DND-41 (cell line): ENCODE data around the gene JARID2.

Experiments
- ATAC-seq: fragments of 200-7000 bp; cut with Tn5 transposase; 3 replicates; pipeline ENCODE4 v1.9.1; 2021; ENCODE audit warnings: low read depth; ENCODE audit not compliant: insufficient read depth
- DNase-seq: peaks from one replicate; pipeline ENCODE4 v3.0.0-alpha.2; 2020
- H2AFZ ChIP-seq: 2 replicates; pipeline ENCODE4 v1.6.0; 2012; ENCODE audit warnings: low read depth, low read length
- H3K27ac ChIP-seq: 2 replicates; pipeline ENCODE4 v1.5.1; 2012; ENCODE audit warnings: low read length, inconsistent platforms
- H3K27me3 ChIP-seq: fragments of 200-600 bp; sonication (generic); 2 replicates; pipeline ENCODE4 v1.6.0; 2012; ENCODE audit warnings: low read length, mild to moderate bottlenecking, inconsistent platforms; ENCODE audit not compliant: insufficient read depth, poor library complexity
- H3K36me3 ChIP-seq: 2 replicates; pipeline ENCODE4 v1.5.1; 2012; ENCODE audit warnings: low read length, inconsistent platforms; ENCODE audit not compliant: insufficient read depth
- H3K4me1 ChIP-seq: 2 replicates; pipeline ENCODE4 v1.5.1; 2012; ENCODE audit warnings: mild to moderate bottlenecking, low read length; ENCODE audit not compliant: insufficient read depth
- H3K4me2 ChIP-seq: 2 replicates; pipeline ENCODE4 v1.6.0; 2012; ENCODE audit warnings: mild to moderate bottlenecking, moderate library complexity, low read length, inconsistent platforms; ENCODE audit not compliant: insufficient read depth
- H3K4me3 ChIP-seq, 2 experiments: fragments of 200-600 bp in 1 of 2; shearing (Covaris generic) in 1 of 2; 2 replicates each; pipeline ENCODE4 v1.5.1; 2012 to 2016; ENCODE audit warnings: inconsistent platforms in 2 of 2, low read length in 2 of 2, mild to moderate bottlenecking in 2 of 2, low read depth in 1 of 2, moderate library complexity in 1 of 2
- H3K79me2 ChIP-seq: 2 replicates; pipeline ENCODE4 v1.6.0; 2012; ENCODE audit warnings: low read length, inconsistent platforms; ENCODE audit not compliant: insufficient read depth
- H3K9ac ChIP-seq: 2 replicates; pipeline ENCODE4 v1.6.0; 2012; ENCODE audit warnings: low read depth, mild to moderate bottlenecking, inconsistent platforms, low read length, moderate library complexity
- H3K9me3 ChIP-seq: 2 replicates; pipeline ENCODE4 v1.5.1; 2012; ENCODE audit warnings: low read length, moderate library complexity, mild to moderate bottlenecking, inconsistent platforms; ENCODE audit not compliant: insufficient read depth, severe bottlenecking
- H4K20me1 ChIP-seq: 2 replicates; pipeline ENCODE4 v1.6.0; 2012; ENCODE audit warnings: low read length; ENCODE audit not compliant: insufficient read depth
- EZH2 ChIP-seq: IDR thresholded peaks from 3 replicates; pipeline ENCODE4 v1.6.1; 2012; ENCODE audit warnings: borderline replicate concordance, low read depth, mild to moderate bottlenecking, moderate library complexity, low read length, inconsistent platforms; ENCODE audit not compliant: severe bottlenecking
- TF ChIP-seq, protein P1 (sequence below): IDR thresholded peaks from 2 replicates; pipeline ENCODE4 v1.5.1; 2012; ENCODE audit warnings: borderline replicate concordance, low read length, moderate library complexity, mild to moderate bottlenecking; ENCODE audit not compliant: poor library complexity, severe bottlenecking; ENCODE audit errors: extremely low read depth

The JARID2 gene

DNA sequence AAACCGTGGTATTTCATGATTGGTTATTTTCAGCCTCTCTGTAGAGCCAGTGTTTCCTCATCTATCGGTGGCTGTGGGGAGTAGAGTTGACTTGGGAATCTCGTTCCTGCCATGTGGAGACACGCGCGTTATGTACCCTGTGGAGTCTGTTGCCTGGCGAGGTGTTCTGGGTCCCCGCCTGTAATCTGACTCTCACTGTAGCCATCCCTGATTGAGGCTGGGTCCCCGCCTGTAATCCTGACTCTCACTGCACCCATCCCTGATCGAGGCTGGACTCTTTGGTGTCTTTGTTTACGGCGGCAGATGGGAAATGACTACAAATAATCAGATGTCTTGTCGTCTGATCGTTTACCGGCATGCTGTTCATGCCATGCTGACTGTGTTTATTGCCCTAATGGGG lies 263.1 kb downstream of the JARID2 start:
- H3K27ac ChIP-seq = no peak overlapping the region
- no peak overlapping the region for H3K9ac ChIP-seq
- H3K36me3 ChIP-seq = peaks cover 94% of the 10 kb centered on the region
- H4K20me1 ChIP-seq = peaks cover 18% of the 10 kb centered on the region
- DNase-seq (no peak), ATAC-seq (no peak)
- H3K4me3 ChIP-seq = no peak overlapping the region
- H3K4me1 ChIP-seq = no peaks in the 10 kb centered on the region
- TF ChIP-seq, protein P1, sequence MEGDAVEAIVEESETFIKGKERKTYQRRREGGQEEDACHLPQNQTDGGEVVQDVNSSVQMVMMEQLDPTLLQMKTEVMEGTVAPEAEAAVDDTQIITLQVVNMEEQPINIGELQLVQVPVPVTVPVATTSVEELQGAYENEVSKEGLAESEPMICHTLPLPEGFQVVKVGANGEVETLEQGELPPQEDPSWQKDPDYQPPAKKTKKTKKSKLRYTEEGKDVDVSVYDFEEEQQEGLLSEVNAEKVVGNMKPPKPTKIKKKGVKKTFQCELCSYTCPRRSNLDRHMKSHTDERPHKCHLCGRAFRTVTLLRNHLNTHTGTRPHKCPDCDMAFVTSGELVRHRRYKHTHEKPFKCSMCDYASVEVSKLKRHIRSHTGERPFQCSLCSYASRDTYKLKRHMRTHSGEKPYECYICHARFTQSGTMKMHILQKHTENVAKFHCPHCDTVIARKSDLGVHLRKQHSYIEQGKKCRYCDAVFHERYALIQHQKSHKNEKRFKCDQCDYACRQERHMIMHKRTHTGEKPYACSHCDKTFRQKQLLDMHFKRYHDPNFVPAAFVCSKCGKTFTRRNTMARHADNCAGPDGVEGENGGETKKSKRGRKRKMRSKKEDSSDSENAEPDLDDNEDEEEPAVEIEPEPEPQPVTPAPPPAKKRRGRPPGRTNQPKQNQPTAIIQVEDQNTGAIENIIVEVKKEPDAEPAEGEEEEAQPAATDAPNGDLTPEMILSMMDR = no peak
- H2AFZ ChIP-seq = no peak overlapping the region
- no peaks in the 10 kb centered on the region for H3K27me3 ChIP-seq
- H3K79me2 ChIP-seq = no peaks in the 10 kb centered on the region
- H3K9me3 ChIP-seq = no peaks in the 10 kb centered on the region
- no peak overlapping the region for H3K4me2 ChIP-seq

DNA sequence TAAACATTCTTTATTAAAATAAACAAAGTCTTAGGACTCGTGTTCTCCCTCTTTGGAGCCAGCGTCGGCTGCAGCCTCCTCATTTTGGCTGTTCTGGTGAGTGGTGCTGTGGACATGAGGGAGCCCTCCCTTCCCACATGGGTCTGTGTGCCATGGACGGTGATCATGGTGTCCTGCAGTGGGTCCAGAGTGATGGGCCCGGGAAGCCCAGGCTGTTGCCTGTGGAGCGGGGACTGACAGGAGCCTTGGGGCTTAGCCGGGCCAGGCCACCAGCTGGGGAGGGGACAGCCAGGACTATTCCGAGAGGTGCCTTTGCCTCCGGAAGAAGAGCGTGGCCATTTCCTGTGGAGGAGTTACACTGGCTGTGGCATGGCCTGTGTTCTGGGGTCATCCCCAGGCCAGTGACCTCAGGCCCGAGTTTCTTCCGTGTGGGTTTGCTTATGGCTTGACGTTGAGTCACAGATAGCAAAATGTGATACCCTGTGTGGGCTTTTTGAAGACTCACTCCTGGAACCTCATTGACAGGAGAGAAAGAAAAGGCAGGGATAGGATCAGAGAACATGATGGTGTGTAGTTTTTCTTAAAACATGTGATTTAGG lies 263.6 kb downstream of the JARID2 start:
- peaks cover 95% of the 10 kb centered on the region for H3K36me3 ChIP-seq
- H3K4me2 ChIP-seq = no peak overlapping the region
- no peaks in the 10 kb centered on the region for H3K9me3 ChIP-seq
- H3K79me2 ChIP-seq = no peaks in the 10 kb centered on the region
- H3K27ac ChIP-seq = no peak overlapping the region
- no peak for TF ChIP-seq EZH2
- TF ChIP-seq, protein P1 = no peak
- H3K4me3 ChIP-seq = no peak overlapping the region
- ATAC-seq (no peak), DNase-seq (no peak)
- no peak overlapping the region for H3K9ac ChIP-seq
- peaks cover 13% of the 10 kb centered on the region for H4K20me1 ChIP-seq
- H2AFZ ChIP-seq = no peak overlapping the region
- H3K27me3 ChIP-seq = no peaks in the 10 kb centered on the region
- H3K4me1 ChIP-seq = no peaks in the 10 kb centered on the region

DNA sequence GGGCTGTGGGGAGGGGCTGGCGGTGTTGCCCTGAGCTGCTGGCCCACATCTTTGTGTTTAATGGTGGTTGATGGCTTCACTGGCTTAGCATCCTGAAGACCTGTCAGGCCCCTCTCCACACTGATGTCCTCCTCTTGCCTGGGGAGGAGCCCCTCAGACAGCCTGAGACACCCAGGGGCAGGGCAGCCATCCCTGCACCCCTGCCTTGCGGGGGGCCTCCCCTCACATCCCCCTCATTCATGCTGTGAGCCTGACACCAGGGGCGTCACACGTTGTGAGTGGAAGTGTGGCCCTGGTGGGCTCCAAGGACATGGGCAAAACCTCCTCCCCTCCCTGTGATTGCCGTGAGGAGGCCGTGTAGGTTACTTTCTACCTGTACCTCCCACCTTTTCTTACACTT lies 264.3 kb downstream of the JARID2 start:
- H3K27me3 ChIP-seq = no peaks in the 10 kb centered on the region
- no peak for ATAC-seq
- H3K4me3 ChIP-seq = no peak overlapping the region
- H3K4me1 ChIP-seq = no peaks in the 10 kb centered on the region
- H3K79me2 ChIP-seq = no peaks in the 10 kb centered on the region
- H4K20me1 ChIP-seq = peaks cover 13% of the 10 kb centered on the region
- DNase-seq = no peak
- H3K27ac ChIP-seq = no peak overlapping the region
- no peak overlapping the region for H3K4me2 ChIP-seq
- no peak overlapping the region for H2AFZ ChIP-seq
- TF ChIP-seq, protein P1 = no peak
- TF ChIP-seq EZH2 = no peak
- H3K9ac ChIP-seq = no peak overlapping the region
- H3K36me3 ChIP-seq = peaks cover 94% of the 10 kb centered on the region
- no peaks in the 10 kb centered on the region for H3K9me3 ChIP-seq
